HepG2 (cell line): ENCODE results near the gene SLX9. TPM values are rescaled to one million over a fixed set of nuclear protein-coding genes. Genes with fewer than 3 reads are reported as not detected.

Experiments
- ATAC-seq: fragments of 200-7000 bp; cut with Tn5 transposase; 3 replicates; pipeline ENCODE4 v1.9.1; 2020; ENCODE audit warnings: mild to moderate bottlenecking, moderate library complexity
- BruUV-seq: library from RNA; stranded (reverse); fragments of 400-500 nt; replicated peaks from 2 replicates; lab custom pipeline; 2021; lab: Mats Ljungman, UMichigan
- CTCF ChIA-PET: fragments of 300-600 bp; formaldehyde crosslinking; extraction: SDS; loops from one replicate; lab custom pipeline; 2021; ENCODE audit warnings: low total read pairs, inconsistent platforms, low intra/inter-chr PET ratio; lab: Yijun Ruan, JAX
- POLR2A ChIA-PET: fragments of 350-600 bp; sonication (Branson Sonifier 250); formaldehyde crosslinking; loops from one replicate; lab custom pipeline; 2020; ENCODE audit warnings: antibody characterized with exemption, inconsistent platforms; lab: Yijun Ruan, JAX
- DNase-seq: peaks from one replicate; pipeline ENCODE4 v3.0.0-alpha.2; 2015; ENCODE audit warnings: low spot score
- FAIRE-seq: peaks from 3 replicates; lab custom pipeline; 2011; peaks lifted over from hg19 to GRCh38; lab: Jason Lieb, UNC
- H2AFZ ChIP-seq: one replicate; pipeline ENCODE4 v1.6.1; 2011; ENCODE audit warnings: low read length, inconsistent platforms
- H3K27ac ChIP-seq: fragments of 300-600 bp; 3 replicates; pipeline ENCODE4 v1.8.0; 2011; ENCODE audit warnings: mixed run types, mild to moderate bottlenecking, mixed read lengths, low read length, inconsistent platforms; ENCODE audit not compliant: insufficient read depth; ENCODE audit errors: extremely low read length
- H3K27me3 ChIP-seq, 2 experiments: fragments of 200-600 bp in 1 of 2; 2 replicates in 1 of 2; 3 replicates in 1 of 2; pipeline versions ENCODE4 v1.6.0 to v1.8.0; 2011; ENCODE audit warnings: low read length in 2 of 2, mild to moderate bottlenecking in 2 of 2, moderate library complexity in 2 of 2, inconsistent platforms in 1 of 2; ENCODE audit not compliant: insufficient read depth in 2 of 2, control insufficient read depth in 1 of 2
- H3K36me3 ChIP-seq, 2 experiments: fragments of 200-600 bp in 1 of 2; replicated peaks in 1 of 2; 2 replicates in 1 of 2; 3 replicates in 1 of 2; pipeline versions ENCODE4 v1.5.1 to v1.8.0; 2011; ENCODE audit warnings: low read length in 2 of 2, inconsistent platforms in 1 of 2; ENCODE audit not compliant: insufficient read depth in 2 of 2, control insufficient read depth in 1 of 2
- H3K4me1 ChIP-seq: 2 replicates; pipeline ENCODE4 v1.5.1; 2012; ENCODE audit warnings: low read length, inconsistent platforms; ENCODE audit not compliant: insufficient read depth
- H3K4me2 ChIP-seq: 2 replicates; pipeline ENCODE4 v1.6.0; 2011; ENCODE audit warnings: low read depth, low read length, inconsistent platforms
- H3K4me3 ChIP-seq, 3 experiments: fragments of 200-600 bp in 1 of 3; sonication (generic), shearing (Covaris generic) in 1 of 3; replicated peaks in 1 of 3; 2 replicates each; pipeline ENCODE4 v1.5.1; 2011 to 2016; ENCODE audit warnings: low read length in 3 of 3, inconsistent platforms in 2 of 3, low read depth in 2 of 3, mild to moderate bottlenecking in 2 of 3, control low read depth in 1 of 3, mixed read lengths in 1 of 3; ENCODE audit not compliant: insufficient read depth in 1 of 3
- H3K79me2 ChIP-seq: one replicate; pipeline ENCODE4 v1.6.1; 2011; ENCODE audit warnings: low read length, inconsistent platforms; ENCODE audit not compliant: insufficient read depth
- H3K9ac ChIP-seq: 2 replicates; pipeline ENCODE4 v1.6.0; 2011; ENCODE audit warnings: mild to moderate bottlenecking, low read depth, low read length, inconsistent platforms; ENCODE audit not compliant: insufficient read depth
- H3K9me3 ChIP-seq: 2 replicates; pipeline ENCODE4 v1.5.1; 2012; ENCODE audit warnings: mild to moderate bottlenecking, low read length
- H4K20me1 ChIP-seq: 2 replicates; pipeline ENCODE4 v1.6.0; 2011; ENCODE audit warnings: inconsistent platforms, mild to moderate bottlenecking, low read length, moderate library complexity; ENCODE audit not compliant: insufficient read depth
- BATF2 ChIP-seq: sonication (generic); formaldehyde crosslinking; IDR thresholded peaks from 2 replicates; pipeline ENCODE4 v1.8.0; 2022; ENCODE audit warnings: mild to moderate bottlenecking, missing genetic modification reagents, moderate library complexity
- BCL6 ChIP-seq: IDR thresholded peaks from 2 replicates; pipeline ENCODE4 v1.6.1; 2016; ENCODE audit warnings: missing genetic modification reagents, missing compliant biosample characterization
- FOXA1 ChIP-seq, 2 experiments: fragments of 450-650 bp in 1 of 2; sonication (generic) in 1 of 2; formaldehyde crosslinking in 1 of 2; IDR thresholded peaks; 2 replicates each; pipeline versions ENCODE4 v1.4.0 to v1.6.1; 2016 to 2020; ENCODE audit warnings: missing genetic modification reagents in 1 of 2
- GATA4 ChIP-seq: sonication (generic); IDR thresholded peaks from 2 replicates; pipeline ENCODE4 v1.6.1; 2016; ENCODE audit warnings: antibody characterized with exemption, low read depth, borderline replicate concordance
- GMEB1 ChIP-seq: sonication (generic); formaldehyde crosslinking; IDR thresholded peaks from 2 replicates; pipeline ENCODE4 v1.5.1; 2020; ENCODE audit warnings: missing genetic modification reagents, mild to moderate bottlenecking, borderline replicate concordance
- JUN ChIP-seq: sonication (generic); formaldehyde crosslinking; IDR thresholded peaks from 2 replicates; pipeline ENCODE4 v1.4.0; 2020; ENCODE audit warnings: mild to moderate bottlenecking, missing genetic modification reagents
- NCOA2 ChIP-seq: sonication (generic); formaldehyde crosslinking; IDR thresholded peaks from 2 replicates; pipeline ENCODE4 v1.8.0; 2022; ENCODE audit warnings: inconsistent platforms
- PHF20 ChIP-seq: sonication (generic); formaldehyde crosslinking; IDR thresholded peaks from 2 replicates; pipeline ENCODE4 v1.5.0; 2020; ENCODE audit warnings: mild to moderate bottlenecking, missing genetic modification reagents
- RBM22 ChIP-seq: fragments of 200-400 bp; formaldehyde crosslinking; optimal IDR thresholded peaks from 2 replicates; pipeline ENCODE3; 2017; ENCODE audit warnings: mild to moderate bottlenecking, low read length, moderate library complexity
- TFDP1 ChIP-seq: IDR thresholded peaks from 2 replicates; pipeline ENCODE4 v1.6.1; 2016; ENCODE audit warnings: missing compliant biosample characterization, missing genetic modification reagents, borderline replicate concordance
- TFDP2 ChIP-seq: sonication (generic); formaldehyde crosslinking; IDR thresholded peaks from 2 replicates; pipeline ENCODE4 v1.4.0; 2020; ENCODE audit warnings: missing genetic modification reagents
- ZBTB2 ChIP-seq: sonication (generic); formaldehyde crosslinking; IDR thresholded peaks from 2 replicates; pipeline ENCODE4 v1.8.0; 2022; ENCODE audit warnings: low read depth, missing genetic modification reagents
- ZBTB37 ChIP-seq: sonication (generic); formaldehyde crosslinking; IDR thresholded peaks from 2 replicates; pipeline ENCODE4 v1.4.0; 2020; ENCODE audit warnings: mild to moderate bottlenecking, missing genetic modification reagents
- ZNF615 ChIP-seq: sonication (generic); formaldehyde crosslinking; IDR thresholded peaks from 2 replicates; pipeline ENCODE4 v1.5.0; 2020; ENCODE audit warnings: mild to moderate bottlenecking, missing genetic modification reagents, borderline replicate concordance
- WGBS: methylation state at CpG from one replicate; pipeline ENCODE4 v1.1.6; 2017; ENCODE audit warnings: low lambda C conversion rate; 5-methylcytosine and 5-hydroxymethylcytosine counted together
- in situ Hi-C: cut with HindIII; loops from 2 replicates; pipeline ENCODE4 v1.10.0; 2017; ENCODE audit warnings: low pct_unique_long_range_greater_than_20kb; ENCODE audit not compliant: extremely low pct_ligation_motif_present
- intact Hi-C: fragments of 100-400 bp; cut with micrococcal nuclease; formaldehyde crosslinking; loops from one replicate; pipeline ENCODE4 v1.10.0; 2022; ENCODE audit not compliant: unreplicated experiment
- polyA plus RNA-seq, 8 experiments: library from polyadenylated mRNA; depleted of rRNA in 3 of 8; stranded (reverse) in 7 of 8; unstranded in 1 of 8; fragments of >200 nt; fragmentation: Illumina TruSeq in 4 of 8; extraction: Trizol in 4 of 8; gene quantifications; 2 replicates each; pipeline versions ENCODE4 v1.2.1 to v1.2.3, GENCODE V29; 2011 to 2016; ENCODE audit warnings: low read depth in 4 of 8, missing spikeins in 1 of 8, mixed read lengths in 1 of 8; ENCODE audit not compliant: insufficient read depth in 1 of 8
- total RNA-seq, 5 experiments: library from RNA; depleted of rRNA; stranded (reverse); fragments of >200 nt; fragmentation: Illumina TruSeq; extraction: Trizol; gene quantifications; 2 replicates each; pipeline ENCODE4 v1.2.3, GENCODE V29; 2016; ENCODE audit warnings: low read depth in 1 of 5

SLX9 gene
- total and polyA plus RNA-seq, 2 of the 13 experiments (the other 11 are each of a cell fraction or from before 2014, with no cell fraction given), result 21.0 to 47.1 TPM

- H4K20me1 ChIP-seq, result no peaks in the 10 kb centered on the region
- 44% methylated on average over 14 of the region's 41 CpGs for WGBS
- H3K4me1 ChIP-seq, result peaks cover 71% of the 10 kb centered on the region
- DNase-seq (peak; percentile 80), ATAC-seq (peak; percentile 4), FAIRE-seq (no peak)
- no peak overlapping the region for H2AFZ ChIP-seq
- H3K9ac ChIP-seq, result peak overlapping the region; percentile 56; the same call in 1 of the 2 replicates
- peaks cover 2 to 5% of the 10 kb centered on the region in 2 experiments; a peak in 1 of 5 replicates for H3K27me3 ChIP-seq
- ChIA-PET CTCF (interaction anchor here (0.7 kb wide), 1 partner anchor 146 kb away, joined by 3 read pairs; no protein-coding TSS in a partner anchor), POLR2A (interaction anchor here (0.9 to 6.2 kb wide), 3 partner anchors 31 to 146 kb away, joined by 3 to 141 read pairs (median 3); no protein-coding TSS in a partner anchor)
- H3K4me2 ChIP-seq, result peak overlapping the region; percentile 66
- no peaks in the 10 kb centered on the region for H3K9me3 ChIP-seq
- no peaks in the 10 kb centered on the region for H3K79me2 ChIP-seq
- in situ Hi-C loops, result no loop called here
- H3K4me3 ChIP-seq, result peak overlapping the region in 1 of 3 experiments; percentile 76; a peak in 2 of 6 replicates
- intact Hi-C loops, result no loop called here
- peak overlapping the region; percentile 25 for H3K27ac ChIP-seq
- no TSS peak for BruUV-seq
- no peaks in the 10 kb centered on the region for H3K36me3 ChIP-seq
- TF ChIP-seq RBM22 (no peak), ZBTB37 (no peak), ZBTB2 (CRISPR knock-in tag) (peak; percentile 38; the same call in 1 of the 2 replicates), GMEB1 (CRISPR knock-in tag) (no peak), BATF2 (no peak), NCOA2 (CRISPR knock-in tag) (peak; percentile 41; the same call in 1 of the 2 replicates), BCL6 (CRISPR knock-in tag) (peak; percentile 21; the same call in 1 of the 2 replicates), GATA4 (no peak), PHF20 (CRISPR knock-in tag) (0 out of 2 replicates have a peak, but pooled peaks have one; percentile 42), TFDP2 (no peak), FOXA1 (IDR thresholded peaks at IDR 0.05) (no peak), FOXA1 (CRISPR knock-in tag; IDR thresholded peaks at IDR 0.05) (peak; percentile 50; the same call in 1 of the 2 replicates), ZNF615 (CRISPR knock-in tag) (no peak), TFDP1 (CRISPR knock-in tag) (peak; percentile 52; the same call in 1 of the 2 replicates), JUN (0 out of 2 replicates have a peak, but pooled peaks have one; percentile 46)
These were observed 42.9 kb downstream of the SLX9 start for GRCh38 chr21:44982558-44983250.
